ENCODE results near the gene SDHAF2. TPM values are rescaled to one million over a fixed set of nuclear protein-coding genes. Genes with fewer than 3 reads are reported as not detected.

SDHAF2 gene
- total and polyA plus RNA-seq, 2 of the 13 experiments (the other 11 are each of a cell fraction or from before 2014, with no cell fraction given): 44.2 to 70.4 TPM

DNA sequence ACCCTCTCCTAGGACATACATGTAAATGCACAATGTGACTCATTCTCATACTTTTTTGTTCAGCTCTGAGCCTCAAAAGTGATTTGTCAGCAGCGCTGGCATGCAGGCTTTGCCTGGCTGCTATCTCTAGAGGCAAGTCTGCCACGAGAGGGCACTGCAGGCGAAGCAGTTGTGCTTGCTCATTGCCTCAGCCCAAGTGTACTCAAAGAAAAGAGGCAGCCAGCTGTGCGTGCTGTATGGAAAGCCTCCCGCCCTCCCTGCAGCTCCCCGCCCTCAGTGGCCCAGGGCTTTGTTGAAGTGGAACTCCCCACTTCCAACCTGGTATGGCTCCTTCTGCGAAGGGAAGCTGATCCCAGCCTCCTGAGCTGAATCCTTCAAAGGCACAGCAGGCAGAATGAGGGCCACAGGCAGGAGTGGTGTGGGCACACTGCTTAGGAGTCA lies 16.3 kb downstream of the SDHAF2 start (continued):
- TF ChIP-seq ZNF280B (CRISPR knock-in tag; IDR thresholded peaks at IDR 0.05; ENCODE audit: borderline replicate concordance): 0 out of 2 replicates have a peak, but pooled peaks have one; percentile 47
- TF ChIP-seq JDP2 (CRISPR knock-in tag; IDR thresholded peaks at IDR 0.05; ENCODE audit: borderline replicate concordance): no peak
- TF ChIP-seq SMC3 (IDR thresholded peaks at IDR 0.05; ENCODE audit: low read length): peak; percentile 73
- no peak for TF ChIP-seq CHD4 (IDR thresholded peaks at IDR 0.05; ENCODE audit: borderline replicate concordance, low read length)
- TF ChIP-seq, protein P1, sequence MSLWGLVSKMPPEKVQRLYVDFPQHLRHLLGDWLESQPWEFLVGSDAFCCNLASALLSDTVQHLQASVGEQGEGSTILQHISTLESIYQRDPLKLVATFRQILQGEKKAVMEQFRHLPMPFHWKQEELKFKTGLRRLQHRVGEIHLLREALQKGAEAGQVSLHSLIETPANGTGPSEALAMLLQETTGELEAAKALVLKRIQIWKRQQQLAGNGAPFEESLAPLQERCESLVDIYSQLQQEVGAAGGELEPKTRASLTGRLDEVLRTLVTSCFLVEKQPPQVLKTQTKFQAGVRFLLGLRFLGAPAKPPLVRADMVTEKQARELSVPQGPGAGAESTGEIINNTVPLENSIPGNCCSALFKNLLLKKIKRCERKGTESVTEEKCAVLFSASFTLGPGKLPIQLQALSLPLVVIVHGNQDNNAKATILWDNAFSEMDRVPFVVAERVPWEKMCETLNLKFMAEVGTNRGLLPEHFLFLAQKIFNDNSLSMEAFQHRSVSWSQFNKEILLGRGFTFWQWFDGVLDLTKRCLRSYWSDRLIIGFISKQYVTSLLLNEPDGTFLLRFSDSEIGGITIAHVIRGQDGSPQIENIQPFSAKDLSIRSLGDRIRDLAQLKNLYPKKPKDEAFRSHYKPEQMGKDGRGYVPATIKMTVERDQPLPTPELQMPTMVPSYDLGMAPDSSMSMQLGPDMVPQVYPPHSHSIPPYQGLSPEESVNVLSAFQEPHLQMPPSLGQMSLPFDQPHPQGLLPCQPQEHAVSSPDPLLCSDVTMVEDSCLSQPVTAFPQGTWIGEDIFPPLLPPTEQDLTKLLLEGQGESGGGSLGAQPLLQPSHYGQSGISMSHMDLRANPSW (CRISPR knock-in tag; IDR thresholded peaks at IDR 0.05; ENCODE audit: borderline replicate concordance): no peak
- TF ChIP-seq ZNF331 (CRISPR knock-in tag; IDR thresholded peaks at IDR 0.05): 0 out of 2 replicates have a peak, but pooled peaks have one; percentile 32
- TF ChIP-seq ZBTB33 (CRISPR knock-in tag; IDR thresholded peaks at IDR 0.05): peak; percentile 48; the same call in 1 of the 2 replicates
- peak; percentile 73; the same call in 1 of the 2 replicates for TF ChIP-seq ZNF792 (CRISPR knock-in tag; IDR thresholded peaks at IDR 0.05)
- no peak for TF ChIP-seq ZNF547 (CRISPR knock-in tag; IDR thresholded peaks at IDR 0.05)
- TF ChIP-seq MAX (IDR thresholded peaks at IDR 0.05): 0 out of 2 replicates have a peak, but pooled peaks have one; percentile 23
- TF ChIP-seq ZNF333 (CRISPR knock-in tag; IDR thresholded peaks at IDR 0.05; ENCODE audit: borderline replicate concordance): no peak
- no peak for TF ChIP-seq ARID2 (CRISPR knock-in tag; IDR thresholded peaks at IDR 0.05; ENCODE audit: borderline replicate concordance)
- peak; percentile 56; the same call in 1 of the 2 replicates for TF ChIP-seq PITX1 (CRISPR knock-in tag; IDR thresholded peaks at IDR 0.05)
- TF ChIP-seq ZNF691 (CRISPR knock-in tag; IDR thresholded peaks at IDR 0.05; ENCODE audit: borderline replicate concordance, low read depth): peak; percentile 32; the same call in 1 of the 2 replicates
- TF ChIP-seq, protein P2, sequence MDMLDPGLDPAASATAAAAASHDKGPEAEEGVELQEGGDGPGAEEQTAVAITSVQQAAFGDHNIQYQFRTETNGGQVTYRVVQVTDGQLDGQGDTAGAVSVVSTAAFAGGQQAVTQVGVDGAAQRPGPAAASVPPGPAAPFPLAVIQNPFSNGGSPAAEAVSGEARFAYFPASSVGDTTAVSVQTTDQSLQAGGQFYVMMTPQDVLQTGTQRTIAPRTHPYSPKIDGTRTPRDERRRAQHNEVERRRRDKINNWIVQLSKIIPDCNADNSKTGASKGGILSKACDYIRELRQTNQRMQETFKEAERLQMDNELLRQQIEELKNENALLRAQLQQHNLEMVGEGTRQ (IDR thresholded peaks at IDR 0.05; ENCODE audit: low read depth, low read length): no peak
- TF ChIP-seq, protein P2 (CRISPR knock-in tag; IDR thresholded peaks at IDR 0.05; ENCODE audit: borderline replicate concordance): no peak
- TF ChIP-seq PHB2 (IDR thresholded peaks at IDR 0.05; ENCODE audit: partially characterized antibody): no peak
- TF ChIP-seq NFE2 (CRISPR knock-in tag; IDR thresholded peaks at IDR 0.05): no peak
- TF ChIP-seq CBFB (CRISPR knock-in tag; IDR thresholded peaks at IDR 0.05): 0 out of 2 replicates have a peak, but pooled peaks have one; percentile 9
- TF ChIP-seq SCMH1 (CRISPR knock-in tag; IDR thresholded peaks at IDR 0.05; ENCODE audit: borderline replicate concordance): no peak
- peak; percentile 78 for TF ChIP-seq RAD21 (CRISPR knock-in tag; IDR thresholded peaks at IDR 0.05)
- peak; percentile 78 for TF ChIP-seq STAG1 (CRISPR knock-in tag; IDR thresholded peaks at IDR 0.05)
